Measurements from ENCODE around the gene UBE4B. TPM values are rescaled to one million over a fixed set of nuclear protein-coding genes. Genes with fewer than 3 reads are reported as not detected.

The UBE4B gene
- total RNA-seq, 1 experiment from 2014 or later, result 28.1 TPM

DNA sequence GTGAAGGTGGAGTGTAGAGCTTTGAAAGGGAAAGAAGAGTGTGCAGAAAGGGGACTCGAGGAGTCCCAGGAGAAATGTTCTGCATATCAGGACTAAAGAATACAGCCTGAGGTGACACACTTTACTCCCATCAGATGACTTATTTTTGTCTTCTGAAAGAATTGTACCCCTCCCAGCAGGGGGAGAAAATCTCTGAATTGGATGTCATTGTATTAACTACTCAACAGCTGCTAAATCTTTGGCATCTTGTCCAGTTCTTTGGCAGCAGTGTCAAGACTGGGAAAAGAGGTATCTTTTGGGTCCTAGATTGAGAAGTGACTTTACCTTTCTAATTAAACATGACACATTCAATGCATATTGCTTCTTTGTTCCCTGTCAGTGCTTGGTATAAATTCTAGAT lies 18.9 kb downstream of the UBE4B start:
- CTCF ChIA-PET, result no interaction called here
- BruUV-seq (replicated peaks), result no TSS peak
- no peaks in the 10 kb centered on the region for H3K36me3 Mint-ChIP-seq (ENCODE audit: insufficient read depth, unreplicated experiment)
- H3K4me3 Mint-ChIP-seq (ENCODE audit: low read depth, unreplicated experiment), result no peak overlapping the region
- intact Hi-C loops (cut with micrococcal nuclease; ENCODE audit: unreplicated experiment), result no loop called here
- no peak overlapping the region for H3K27ac Mint-ChIP-seq (ENCODE audit: unreplicated experiment)
- no peaks in the 10 kb centered on the region for H3K4me1 Mint-ChIP-seq (ENCODE audit: low read depth, unreplicated experiment)
- DNase-seq, result no peak
- no peak for TF ChIP-seq CTCF (IDR thresholded peaks at IDR 0.05; ENCODE audit: unreplicated experiment)
- no peaks in the 10 kb centered on the region for H3K9me3 Mint-ChIP-seq (ENCODE audit: low read depth, unreplicated experiment)
- no peaks in the 10 kb centered on the region for H3K27me3 Mint-ChIP-seq (ENCODE audit: unreplicated experiment)

GRCh38 chr1:10052347-10052746 lies 19.6 kb downstream of the UBE4B start:
- Mint-ChIP-seq H3K36me3 (ENCODE audit: insufficient read depth, unreplicated experiment) (no peaks in the 10 kb centered on the region), H3K4me1 (ENCODE audit: low read depth, unreplicated experiment) (no peaks in the 10 kb centered on the region), H3K9me3 (ENCODE audit: low read depth, unreplicated experiment) (no peaks in the 10 kb centered on the region), H3K27me3 (ENCODE audit: unreplicated experiment) (no peaks in the 10 kb centered on the region), H3K4me3 (ENCODE audit: low read depth, unreplicated experiment) (no peak overlapping the region), H3K27ac (ENCODE audit: unreplicated experiment) (no peak overlapping the region)
- TF ChIP-seq CTCF (IDR thresholded peaks at IDR 0.05; ENCODE audit: unreplicated experiment), result no peak
- DNase-seq, result no peak
- CTCF ChIA-PET, result no interaction called here
- BruUV-seq (replicated peaks), result no TSS peak
- intact Hi-C loops (cut with micrococcal nuclease; ENCODE audit: unreplicated experiment), result no loop called here

GRCh38 chr1:10054465-10054864 lies 21.7 kb downstream of the UBE4B start:
- Mint-ChIP-seq H3K9me3 (ENCODE audit: low read depth, unreplicated experiment) (no peaks in the 10 kb centered on the region), H3K27me3 (ENCODE audit: unreplicated experiment) (no peaks in the 10 kb centered on the region), H3K36me3 (ENCODE audit: insufficient read depth, unreplicated experiment) (no peaks in the 10 kb centered on the region), H3K4me1 (ENCODE audit: low read depth, unreplicated experiment) (no peaks in the 10 kb centered on the region), H3K27ac (ENCODE audit: unreplicated experiment) (no peak overlapping the region), H3K4me3 (ENCODE audit: low read depth, unreplicated experiment) (no peak overlapping the region)
- CTCF ChIA-PET, result no interaction called here
- TF ChIP-seq CTCF (IDR thresholded peaks at IDR 0.05; ENCODE audit: unreplicated experiment), result no peak
- BruUV-seq (replicated peaks), result no TSS peak
- intact Hi-C loops (cut with micrococcal nuclease; ENCODE audit: unreplicated experiment), result no loop called here
- DNase-seq, result no peak

GRCh38 chr1:10056599-10056987 lies 23.8 kb downstream of the UBE4B start:
- no peak overlapping the region for H3K4me3 Mint-ChIP-seq (ENCODE audit: low read depth, unreplicated experiment)
- DNase-seq, result no peak
- CTCF ChIA-PET, result no interaction called here
- TF ChIP-seq CTCF (IDR thresholded peaks at IDR 0.05; ENCODE audit: unreplicated experiment), result no peak
- H3K27me3 Mint-ChIP-seq (ENCODE audit: unreplicated experiment), result no peaks in the 10 kb centered on the region
- no peaks in the 10 kb centered on the region for H3K9me3 Mint-ChIP-seq (ENCODE audit: low read depth, unreplicated experiment)
- no TSS peak for BruUV-seq (replicated peaks)
- intact Hi-C loops (cut with micrococcal nuclease; ENCODE audit: unreplicated experiment), result no loop called here
- H3K27ac Mint-ChIP-seq (ENCODE audit: unreplicated experiment), result no peak overlapping the region
- H3K36me3 Mint-ChIP-seq (ENCODE audit: insufficient read depth, unreplicated experiment), result no peaks in the 10 kb centered on the region
- H3K4me1 Mint-ChIP-seq (ENCODE audit: low read depth, unreplicated experiment), result no peaks in the 10 kb centered on the region

DNA sequence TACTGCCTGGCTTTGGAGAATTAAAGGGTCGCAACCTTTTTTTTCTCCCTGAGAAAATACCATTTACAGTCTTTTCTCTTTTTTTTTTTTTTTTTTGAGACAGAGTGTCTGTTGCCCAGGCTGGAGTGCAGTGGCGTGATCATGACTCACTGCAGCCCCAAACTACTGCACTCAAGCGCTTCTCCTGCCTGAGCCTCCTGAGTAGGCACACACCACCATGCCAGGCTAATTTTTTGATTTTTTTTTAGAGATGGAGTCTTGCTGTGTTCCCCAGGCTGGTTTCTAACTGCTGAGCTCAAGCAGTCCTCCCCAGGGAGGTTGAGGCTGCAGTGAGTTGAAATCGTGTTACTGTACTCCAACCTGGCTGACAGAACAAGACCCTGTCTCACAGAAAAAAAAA lies 24.6 kb downstream of the UBE4B start:
- Mint-ChIP-seq H3K4me3 (ENCODE audit: low read depth, unreplicated experiment) (no peak overlapping the region), H3K9me3 (ENCODE audit: low read depth, unreplicated experiment) (no peaks in the 10 kb centered on the region), H3K4me1 (ENCODE audit: low read depth, unreplicated experiment) (no peaks in the 10 kb centered on the region), H3K36me3 (ENCODE audit: insufficient read depth, unreplicated experiment) (no peaks in the 10 kb centered on the region), H3K27ac (ENCODE audit: unreplicated experiment) (no peak overlapping the region), H3K27me3 (ENCODE audit: unreplicated experiment) (no peaks in the 10 kb centered on the region)
- intact Hi-C loops (cut with micrococcal nuclease; ENCODE audit: unreplicated experiment), result no loop called here
- no peak for DNase-seq
- no peak for TF ChIP-seq CTCF (IDR thresholded peaks at IDR 0.05; ENCODE audit: unreplicated experiment)
- CTCF ChIA-PET, result interaction anchor here (0.7 kb wide), 1 partner anchor 241 kb away, joined by 3 read pairs; no protein-coding TSS in a partner anchor
- no TSS peak for BruUV-seq (replicated peaks)

All from Calu3 (cell line).